ES-I3 (cell line): ENCODE measurements around the gene CADPS2.

ENCODE experiments used
- H3K36me3 ChIP-seq: 2 replicates; pipeline ENCODE4 v1.6.1; 2013; ENCODE audit warnings: mild to moderate bottlenecking, low read length, control low read depth, moderate library complexity; ENCODE audit not compliant: insufficient read depth
- H3K4me1 ChIP-seq: 2 replicates; pipeline ENCODE4 v1.6.1; 2013; ENCODE audit warnings: mild to moderate bottlenecking, control low read depth, low read length; ENCODE audit not compliant: insufficient read depth
- H3K9ac ChIP-seq: 2 replicates; pipeline ENCODE4 v1.6.1; 2013; ENCODE audit warnings: low read depth, mild to moderate bottlenecking, low read length, moderate library complexity
- H3K9me3 ChIP-seq: 2 replicates; pipeline ENCODE4 v1.6.1; 2013; ENCODE audit warnings: mild to moderate bottlenecking, low read length, moderate library complexity; ENCODE audit not compliant: control insufficient read depth, insufficient read depth

CADPS2 gene

GRCh38 chr7:122632238-122632637 is 254.0 kb downstream of the CADPS2 start:
- Histone ChIP-seq H3K9ac (no peak overlapping the region), H3K36me3 (no peaks in the 10 kb centered on the region), H3K4me1 (no peaks in the 10 kb centered on the region), H3K9me3 (no peaks in the 10 kb centered on the region)

GRCh38 chr7:122629412-122629953 is 256.8 kb downstream of the CADPS2 start:
- no peaks in the 10 kb centered on the region for H3K4me1 ChIP-seq
- no peaks in the 10 kb centered on the region for H3K9me3 ChIP-seq
- H3K36me3 ChIP-seq: no peaks in the 10 kb centered on the region
- H3K9ac ChIP-seq: no peak overlapping the region

GRCh38 chr7:122628651-122629411 is 257.4 kb downstream of the CADPS2 start:
- H3K4me1 ChIP-seq: no peaks in the 10 kb centered on the region
- H3K36me3 ChIP-seq: no peaks in the 10 kb centered on the region
- no peak overlapping the region for H3K9ac ChIP-seq
- H3K9me3 ChIP-seq: no peaks in the 10 kb centered on the region

DNA sequence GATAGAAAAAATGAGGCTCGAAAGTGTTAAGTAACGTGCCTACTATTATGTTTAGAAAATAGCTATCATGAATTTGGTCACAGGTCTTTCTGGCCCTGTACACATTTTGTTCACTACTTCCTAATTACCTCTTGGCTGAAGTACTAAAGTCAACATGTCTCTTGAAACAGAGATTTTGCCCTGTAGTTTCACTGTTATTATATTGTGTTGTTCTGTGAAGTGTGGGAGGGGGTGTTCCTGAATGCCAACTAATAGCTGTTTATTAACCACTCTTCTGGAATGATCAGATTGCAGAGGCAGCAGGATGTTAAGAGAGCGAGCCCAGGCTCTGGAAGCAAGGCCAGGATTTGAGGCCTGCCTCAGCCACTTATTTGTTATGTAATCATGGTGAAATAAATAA is 259.5 kb downstream of the CADPS2 start:
- no peaks in the 10 kb centered on the region for H3K36me3 ChIP-seq
- H3K9ac ChIP-seq: no peak overlapping the region
- H3K4me1 ChIP-seq: no peaks in the 10 kb centered on the region
- H3K9me3 ChIP-seq: no peaks in the 10 kb centered on the region

DNA sequence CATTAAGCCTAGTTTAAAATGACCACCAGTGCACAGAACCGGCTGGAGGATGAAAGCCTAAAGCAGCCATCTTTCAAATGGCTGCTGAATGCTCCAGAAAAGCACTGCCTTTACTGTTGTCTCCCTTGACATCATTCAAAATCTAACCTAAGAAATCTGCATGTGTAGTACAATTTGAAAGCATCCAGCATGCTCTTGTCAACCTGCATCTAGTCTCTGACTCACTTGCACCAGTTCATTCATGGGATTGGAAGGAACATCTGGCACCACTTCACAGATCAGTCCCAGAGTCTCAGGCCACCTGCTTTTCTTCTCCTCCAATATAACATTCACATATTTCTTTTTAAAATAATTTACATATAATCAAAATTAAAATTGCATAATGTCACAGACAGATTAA is 263.6 kb downstream of the CADPS2 start:
- H3K36me3 ChIP-seq: no peaks in the 10 kb centered on the region
- H3K9me3 ChIP-seq: no peaks in the 10 kb centered on the region
- no peak overlapping the region for H3K9ac ChIP-seq
- H3K4me1 ChIP-seq: no peaks in the 10 kb centered on the region

DNA sequence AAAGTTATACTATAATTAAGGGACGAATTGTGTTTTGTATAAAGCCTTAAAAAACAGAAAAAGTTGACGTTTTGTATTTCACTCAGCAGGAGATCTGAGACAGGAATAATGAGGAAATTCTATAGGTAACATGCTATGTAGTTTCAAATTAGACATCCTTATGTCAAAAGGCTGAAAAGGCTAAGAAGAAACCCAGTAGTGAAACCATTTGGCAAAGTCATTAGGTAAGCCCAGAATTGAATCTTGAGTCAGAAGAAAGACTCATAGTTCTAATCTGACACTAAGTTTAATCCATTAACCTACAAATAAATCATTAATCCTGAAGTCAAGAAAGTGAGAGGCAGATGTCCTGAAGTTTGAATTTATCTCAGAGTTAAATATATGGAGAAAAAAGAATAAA is 266.6 kb downstream of the CADPS2 start:
- no peak overlapping the region for H3K9ac ChIP-seq
- H3K9me3 ChIP-seq: no peaks in the 10 kb centered on the region
- no peaks in the 10 kb centered on the region for H3K36me3 ChIP-seq
- H3K4me1 ChIP-seq: no peaks in the 10 kb centered on the region

DNA sequence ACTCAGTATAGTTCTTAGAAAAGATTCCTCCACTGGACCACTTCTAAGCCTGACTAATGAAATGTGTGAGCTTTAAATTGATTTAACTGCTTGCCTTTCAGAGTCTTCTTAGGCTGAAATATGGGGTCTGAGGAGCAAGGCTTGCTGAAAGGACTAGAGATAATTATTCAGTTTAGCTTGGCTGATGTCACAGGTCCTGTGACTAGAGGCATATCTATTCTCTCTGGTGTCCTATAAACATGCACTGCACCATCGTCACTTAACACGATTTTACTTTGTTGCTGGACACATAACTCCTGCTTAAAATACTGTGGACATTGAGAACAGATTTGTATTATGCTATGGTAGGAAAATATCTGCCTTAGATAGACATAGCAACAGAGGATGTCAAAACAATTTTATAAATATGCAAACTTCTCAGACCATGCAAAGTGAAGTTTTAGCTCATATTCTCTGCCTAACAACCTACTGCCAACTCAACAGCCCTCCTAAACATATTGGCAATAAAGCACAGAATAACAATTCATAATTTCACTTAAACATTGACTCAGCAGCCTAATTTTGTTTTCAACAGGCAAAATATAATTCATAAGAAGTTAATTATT is 267.6 kb downstream of the CADPS2 start:
- Histone ChIP-seq H3K9ac (no peak overlapping the region), H3K9me3 (no peaks in the 10 kb centered on the region), H3K36me3 (no peaks in the 10 kb centered on the region), H3K4me1 (no peaks in the 10 kb centered on the region)

DNA sequence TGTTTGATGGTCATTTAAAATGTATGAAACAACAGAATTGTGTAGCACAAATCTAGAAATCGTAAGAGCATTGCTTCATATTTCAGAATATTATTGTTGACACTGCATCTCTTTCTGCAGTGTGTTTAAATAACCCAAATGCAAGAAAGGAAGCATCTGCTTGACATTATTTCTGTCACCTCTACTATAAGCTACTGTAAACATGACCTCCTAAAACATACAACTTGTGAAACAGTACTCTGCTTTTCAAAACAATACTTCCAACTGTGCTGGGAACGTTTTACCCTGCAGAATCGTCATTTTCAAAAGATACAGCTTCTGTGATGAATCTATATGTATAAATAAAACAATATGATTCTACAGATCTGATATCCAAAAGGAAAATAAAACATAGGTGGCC is 269.3 kb downstream of the CADPS2 start:
- Histone ChIP-seq H3K9me3 (no peaks in the 10 kb centered on the region), H3K9ac (no peak overlapping the region), H3K4me1 (no peaks in the 10 kb centered on the region), H3K36me3 (no peaks in the 10 kb centered on the region)

- no peaks in the 10 kb centered on the region for H3K9me3 ChIP-seq
- no peaks in the 10 kb centered on the region for H3K4me1 ChIP-seq
- H3K9ac ChIP-seq: no peak overlapping the region
- no peaks in the 10 kb centered on the region for H3K36me3 ChIP-seq
These were observed 280.3 kb downstream of the CADPS2 start for GRCh38 chr7:122605929-122606328.

- Histone ChIP-seq H3K4me1 (no peaks in the 10 kb centered on the region), H3K9ac (no peak overlapping the region), H3K9me3 (no peaks in the 10 kb centered on the region), H3K36me3 (no peaks in the 10 kb centered on the region)
These were observed 282.0 kb downstream of the CADPS2 start for GRCh38 chr7:122604251-122604650.

GRCh38 chr7:122602800-122603199 is 283.5 kb downstream of the CADPS2 start:
- Histone ChIP-seq H3K36me3 (no peaks in the 10 kb centered on the region), H3K9ac (no peak overlapping the region), H3K9me3 (peaks cover 3% of the 10 kb centered on the region; the same call in 1 of the 2 replicates), H3K4me1 (no peaks in the 10 kb centered on the region)

- H3K36me3 ChIP-seq: no peaks in the 10 kb centered on the region; the same call in 1 of the 2 replicates
These were observed 285.6 kb downstream of the CADPS2 start for GRCh38 chr7:122600630-122601029.

GRCh38 chr7:122600042-122600441 is 286.2 kb downstream of the CADPS2 start:
- Histone ChIP-seq H3K36me3 (no peaks in the 10 kb centered on the region; the same call in 1 of the 2 replicates), H3K9ac (no peak overlapping the region), H3K9me3 (peaks cover 3% of the 10 kb centered on the region; the same call in 1 of the 2 replicates), H3K4me1 (no peaks in the 10 kb centered on the region)

More at GRCh38 chr7:122600630-122601029, 285.6 kb downstream of the CADPS2 start:
- H3K9ac ChIP-seq: no peak overlapping the region
- no peaks in the 10 kb centered on the region for H3K4me1 ChIP-seq
- peaks cover 3% of the 10 kb centered on the region; the same call in 1 of the 2 replicates for H3K9me3 ChIP-seq

DNA sequence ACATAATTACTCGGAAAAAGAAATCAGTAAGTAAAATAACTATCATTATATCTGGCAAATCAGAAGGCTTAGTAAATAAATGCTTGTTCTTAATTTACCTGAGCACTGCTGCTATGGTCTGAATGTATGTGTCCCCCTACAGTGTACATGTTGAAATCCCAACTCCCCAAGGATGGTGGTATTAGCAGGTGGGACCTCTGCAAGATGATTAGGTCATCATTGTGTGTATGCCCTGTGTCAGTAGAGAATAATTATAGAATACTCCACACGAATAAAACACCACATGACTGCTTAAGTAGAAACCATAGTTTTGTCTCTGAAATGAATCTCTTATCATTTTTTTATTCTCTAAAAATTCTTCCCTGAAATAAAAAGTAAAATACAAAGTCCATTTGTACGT is 289.0 kb downstream of the CADPS2 start:
- H3K9me3 ChIP-seq: peaks cover 3% of the 10 kb centered on the region; the same call in 1 of the 2 replicates

GRCh38 chr7:122595885-122596284 is 290.4 kb downstream of the CADPS2 start:
- Histone ChIP-seq H3K9ac (no peak overlapping the region), H3K9me3 (peaks cover 3% of the 10 kb centered on the region; the same call in 1 of the 2 replicates), H3K36me3 (no peaks in the 10 kb centered on the region; the same call in 1 of the 2 replicates), H3K4me1 (no peaks in the 10 kb centered on the region)

More for the DNA sequence above, 289.0 kb downstream of the CADPS2 start:
- no peaks in the 10 kb centered on the region; the same call in 1 of the 2 replicates for H3K36me3 ChIP-seq
- H3K9ac ChIP-seq: no peak overlapping the region
- H3K4me1 ChIP-seq: no peaks in the 10 kb centered on the region
